ENCODE data around the gene GRM4.

- TF ChIP-seq CTCF (IDR thresholded peaks at IDR 0.05) (no peak), POLR2A (IDR thresholded peaks at IDR 0.05) (no peak), POLR2AphosphoS5 (IDR thresholded peaks at IDR 0.05) (no peak)
Observed at GRCh38 chr6:34169897-34170296, 24.0 kb upstream of the GRM4 start.

Data from upper lobe of left lung (tissue), 4 donors.